ENCODE data around the gene TBL1Y.
"Not testable (repeated sequence)": the region's sequence is repeated elsewhere in the genome, so short reads cannot be mapped to it uniquely, and the experiment has no call there.

TBL1Y gene

DNA sequence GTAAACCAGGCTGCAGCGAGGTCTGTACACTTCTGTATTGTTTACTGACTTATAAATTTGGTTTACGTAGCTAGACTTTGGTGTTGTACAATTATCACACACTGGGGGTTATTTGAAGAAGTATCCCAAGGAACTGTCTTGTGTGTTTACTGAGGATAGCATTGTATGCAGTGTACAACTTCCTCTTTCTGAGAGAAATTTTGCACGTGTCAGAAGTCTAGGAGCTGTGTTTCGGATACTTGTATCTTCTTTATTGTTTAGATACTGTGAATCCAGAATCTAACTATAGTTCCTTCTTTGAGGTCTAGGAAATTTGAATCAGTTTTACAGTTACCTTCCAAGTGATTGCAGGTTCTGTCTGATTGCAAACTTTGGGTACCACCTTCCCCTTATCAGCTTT, 64.5 kb downstream of the TBL1Y start:
- no peak for DNase-seq (ENCODE audit: low spot score)

DNA sequence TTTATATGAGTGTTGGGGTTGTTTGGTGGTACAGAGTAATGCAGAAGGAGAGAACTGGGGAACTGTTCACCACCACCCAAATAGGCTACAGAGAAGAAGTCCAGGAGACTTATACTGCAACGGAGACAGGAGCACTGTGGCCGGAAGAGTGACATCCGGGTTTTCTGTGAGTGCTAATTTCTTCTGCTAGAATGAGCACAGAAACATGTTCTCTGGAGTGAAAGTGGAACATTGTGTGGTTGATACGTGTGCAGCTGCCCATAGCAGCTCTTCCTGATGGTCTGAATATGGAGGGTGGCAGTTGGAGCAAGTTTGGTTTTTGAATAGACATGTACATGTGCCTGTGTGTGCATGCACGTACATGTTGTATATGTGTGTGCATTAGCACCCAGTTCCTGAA, 67.3 kb downstream of the TBL1Y start:
- no peak for DNase-seq (ENCODE audit: low spot score)

DNA sequence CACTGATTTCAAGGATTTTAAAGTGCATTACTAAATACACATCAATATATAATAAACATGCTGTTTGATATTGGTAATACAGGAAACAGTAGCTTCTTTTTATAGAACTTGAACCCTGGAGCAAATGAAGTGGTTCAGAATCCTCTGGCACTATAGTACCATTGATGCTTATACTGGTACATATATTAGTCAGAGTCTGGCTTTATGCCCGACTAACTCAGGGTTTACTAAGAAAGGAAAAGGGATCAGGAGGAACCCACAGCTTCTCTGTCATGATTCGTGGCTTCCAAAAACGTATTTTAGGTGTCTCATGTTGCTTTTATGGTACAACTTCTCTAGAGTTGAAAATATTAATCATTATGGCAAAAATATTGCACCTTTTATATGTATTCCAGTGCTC, 72.7 kb downstream of the TBL1Y start:
- no peak for DNase-seq (ENCODE audit: low spot score)

DNA sequence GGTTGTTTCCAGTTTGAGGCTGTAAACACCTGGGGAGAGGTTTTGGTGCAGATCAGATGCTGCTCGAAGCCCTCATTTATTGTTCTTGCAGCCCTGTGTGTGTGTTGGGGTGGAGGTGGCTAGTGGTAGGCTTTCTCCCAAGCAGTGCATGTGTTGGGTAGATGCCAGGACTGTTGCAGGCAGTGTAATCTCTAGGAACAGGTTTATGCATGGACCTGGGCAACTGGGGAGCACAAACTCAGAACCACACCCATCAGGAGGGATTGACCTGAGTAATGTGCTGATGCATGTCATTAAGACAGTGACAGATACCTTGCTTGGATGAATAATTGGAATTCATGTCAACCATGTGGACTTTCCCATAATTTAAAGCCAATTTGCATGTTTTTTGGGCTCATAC, 77.3 kb downstream of the TBL1Y start:
- DNase-seq (ENCODE audit: low spot score), result no peak

DNA sequence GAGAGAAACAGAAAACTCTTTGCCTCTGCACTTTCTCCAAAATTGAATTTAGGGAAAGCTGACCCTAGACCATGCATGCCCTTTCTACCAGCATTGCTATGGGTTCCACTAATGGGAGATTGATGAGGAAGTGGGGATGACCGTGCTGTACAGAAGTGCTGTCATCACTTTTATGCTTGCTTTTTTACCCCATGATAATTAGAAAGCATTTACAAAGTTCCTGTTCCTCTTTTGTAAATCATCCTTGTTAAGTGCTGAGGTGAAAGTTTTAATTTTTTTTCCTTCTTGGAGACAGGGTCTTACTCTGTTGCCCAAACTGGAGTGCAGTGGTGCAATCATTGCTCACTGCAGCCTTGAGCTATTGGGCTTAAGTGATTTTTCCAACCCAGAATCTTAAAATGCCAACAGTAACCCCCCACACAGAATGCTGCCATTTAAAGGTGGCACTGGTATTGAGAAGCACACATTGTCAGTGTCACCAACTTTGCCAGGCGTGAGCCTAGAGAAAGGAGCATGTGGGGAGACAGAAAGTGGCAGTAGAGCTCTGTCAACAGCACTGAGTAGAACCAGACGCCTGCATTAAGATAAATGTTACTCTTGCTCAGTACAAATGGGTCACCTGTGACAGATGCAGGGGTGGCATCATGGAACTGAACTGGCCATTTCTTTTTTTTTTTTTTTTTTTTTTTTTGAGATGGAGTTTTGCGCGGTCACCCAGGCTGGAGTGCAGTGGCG, 79.6 kb downstream of the TBL1Y start:
- no peak for DNase-seq (ENCODE audit: low spot score)

DNA sequence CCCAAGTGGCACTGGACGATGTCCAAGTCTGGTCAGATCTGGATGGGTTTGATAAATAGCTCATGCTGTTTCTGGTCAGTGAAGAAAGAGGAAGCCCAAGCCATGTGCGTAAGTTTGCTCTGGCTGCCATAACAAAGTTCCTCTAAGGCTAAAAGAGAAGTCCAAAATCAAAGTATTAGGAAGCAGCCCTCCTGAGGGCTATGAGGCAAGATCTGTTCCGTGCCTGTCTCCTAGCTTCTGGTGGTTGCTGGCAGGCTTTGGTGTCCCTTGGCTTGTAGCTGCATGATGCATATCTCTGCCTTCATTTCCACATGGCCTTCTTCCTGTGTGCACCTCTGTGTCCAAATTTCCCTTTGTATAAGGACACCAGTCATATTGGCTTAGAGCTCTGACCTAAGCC, 81.5 kb downstream of the TBL1Y start:
- DNase-seq (ENCODE audit: low spot score), result no peak

DNA sequence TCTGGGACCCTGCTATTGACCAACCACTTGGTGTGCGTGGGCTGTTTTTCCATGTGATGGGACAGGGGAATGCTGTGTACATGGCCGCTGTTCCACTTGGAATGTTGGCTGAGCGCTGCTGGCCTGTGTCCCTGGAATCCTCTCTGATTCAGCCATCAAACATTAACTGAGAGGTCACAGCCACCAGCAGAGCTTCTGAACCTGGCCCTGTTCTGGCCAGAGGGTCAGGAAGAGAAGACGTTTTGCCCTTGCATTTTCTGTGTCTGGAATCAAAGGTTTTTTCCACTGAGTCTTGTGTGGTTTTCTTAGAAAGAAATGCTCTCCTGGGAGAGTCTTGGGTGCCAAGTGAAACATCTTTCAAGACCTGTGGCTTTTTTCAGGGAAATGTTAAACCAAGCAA, 85.5 kb downstream of the TBL1Y start:
- no peak for DNase-seq (ENCODE audit: low spot score)

DNA sequence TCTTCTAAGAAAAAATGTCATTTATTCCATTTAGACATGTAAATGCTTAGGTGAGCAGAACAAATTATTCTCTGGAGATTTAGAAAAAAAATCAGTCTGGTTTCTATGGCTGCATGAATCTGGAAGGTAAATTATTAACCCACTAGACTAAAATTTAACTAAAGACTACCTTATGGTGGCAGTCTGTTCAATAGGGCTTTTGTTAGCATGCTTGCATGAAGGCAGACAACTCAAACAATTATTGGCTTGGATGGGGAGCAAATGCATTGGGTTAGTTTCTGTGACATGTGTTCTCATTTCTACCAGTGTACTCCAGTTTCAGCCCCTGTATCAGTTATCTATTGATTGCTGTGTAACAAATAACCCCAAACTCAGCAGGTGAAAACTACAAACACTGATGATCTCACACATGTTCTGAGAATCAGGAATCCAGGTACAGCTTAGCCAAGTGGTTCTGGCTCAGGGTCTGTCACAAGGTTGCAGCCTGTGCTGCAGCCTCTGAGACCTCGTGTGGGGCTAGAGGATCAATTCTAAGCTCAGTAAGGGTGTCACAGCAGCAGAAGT, 87.1 kb downstream of the TBL1Y start:
- no peak for DNase-seq (ENCODE audit: low spot score)

DNA sequence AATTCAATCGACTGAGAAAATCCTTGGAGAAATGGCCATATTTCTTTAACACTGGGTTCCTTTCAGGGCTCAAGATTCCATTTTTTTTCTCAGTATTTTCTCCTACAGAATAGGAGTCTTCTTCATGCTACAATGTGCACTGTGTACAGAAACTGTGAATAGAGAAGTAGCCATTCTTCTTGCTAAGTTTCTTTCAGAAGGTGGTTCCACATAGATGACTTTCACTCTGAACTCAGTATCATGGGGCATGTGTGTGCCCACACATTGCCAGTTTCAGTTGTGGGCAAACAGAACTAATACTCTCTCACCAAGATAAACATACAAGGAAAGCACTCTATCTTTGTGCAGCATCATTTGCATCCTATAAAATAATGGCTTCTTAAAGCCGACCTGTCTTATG, 89.4 kb downstream of the TBL1Y start:
- DNase-seq (ENCODE audit: low spot score), result no peak

DNA sequence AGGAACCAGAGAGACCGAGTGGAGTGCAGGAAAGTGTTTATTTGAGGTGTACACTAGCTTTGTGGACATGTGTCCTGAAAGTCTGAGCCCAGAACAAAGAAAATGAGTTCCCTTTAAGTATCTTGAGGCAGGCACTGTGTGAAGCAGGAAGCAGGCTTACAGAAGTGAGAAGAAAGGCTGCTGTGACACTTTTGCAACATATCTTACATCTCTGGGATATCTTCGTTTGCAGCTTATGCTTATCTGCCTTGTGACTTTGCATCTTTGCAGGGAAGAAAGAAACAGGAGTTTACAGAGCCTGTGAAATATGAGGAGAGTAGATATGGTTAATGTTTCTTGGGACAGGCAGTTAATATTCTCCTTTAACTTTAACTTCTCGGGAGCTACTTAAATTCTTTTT, 92.1 kb downstream of the TBL1Y start:
- DNase-seq (ENCODE audit: low spot score), result no peak

DNA sequence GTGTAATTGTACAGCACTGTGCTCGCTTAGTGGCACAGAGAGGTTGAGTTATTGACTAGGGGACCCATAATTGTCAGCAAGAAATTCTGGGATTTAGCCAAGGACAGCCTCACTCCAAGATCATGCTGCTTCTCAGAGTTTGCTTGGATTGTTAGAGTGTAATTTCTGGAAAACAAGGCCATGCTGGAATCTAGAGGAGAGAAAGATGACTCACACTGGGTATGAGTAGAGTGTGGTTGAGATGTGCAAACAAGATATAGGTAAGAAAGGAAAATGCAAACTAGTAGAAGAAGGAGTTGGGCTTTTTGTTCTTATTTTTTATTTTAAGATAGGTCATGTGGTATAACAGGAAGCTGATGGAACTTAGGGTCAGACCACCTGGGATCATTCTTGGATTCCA, 97.4 kb downstream of the TBL1Y start:
- DNase-seq (ENCODE audit: low spot score), result no peak

DNA sequence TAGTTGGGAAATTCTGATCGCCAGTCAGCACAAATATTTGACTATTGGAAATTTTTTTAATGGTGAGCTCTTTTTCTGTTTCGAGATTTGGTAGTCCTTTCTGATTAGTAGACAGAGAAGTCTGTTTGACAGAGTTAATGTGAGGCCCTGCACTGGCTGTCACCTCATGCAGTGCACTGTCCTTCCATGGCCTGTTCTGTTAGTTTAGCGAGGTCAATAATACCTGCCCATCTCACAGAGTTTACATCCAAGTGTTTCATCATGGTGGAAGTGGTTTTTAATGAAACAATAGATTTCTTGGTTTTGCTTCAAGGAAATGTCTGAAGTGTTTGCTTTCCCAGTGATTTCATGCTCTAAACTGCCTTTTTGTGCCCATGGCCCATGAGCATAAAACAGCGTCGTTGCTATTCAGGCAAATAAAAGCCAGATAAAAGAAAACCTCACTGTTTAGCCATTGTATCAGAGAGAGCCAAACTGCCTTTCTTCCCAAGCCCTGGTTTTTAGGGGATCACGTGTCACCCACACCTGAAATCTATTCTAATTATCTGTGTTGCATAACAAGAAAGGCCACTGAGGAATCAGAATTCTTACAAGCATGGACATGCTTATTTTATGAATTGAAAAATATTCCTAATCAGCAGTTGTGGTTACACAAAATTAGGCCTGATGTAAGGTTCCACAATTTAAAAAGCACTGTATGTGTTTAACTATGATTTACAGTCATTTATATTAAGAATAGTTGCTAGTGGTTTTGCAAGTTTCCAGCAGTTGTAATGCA, 98.3 kb downstream of the TBL1Y start:
- no peak for DNase-seq (ENCODE audit: low spot score)

DNA sequence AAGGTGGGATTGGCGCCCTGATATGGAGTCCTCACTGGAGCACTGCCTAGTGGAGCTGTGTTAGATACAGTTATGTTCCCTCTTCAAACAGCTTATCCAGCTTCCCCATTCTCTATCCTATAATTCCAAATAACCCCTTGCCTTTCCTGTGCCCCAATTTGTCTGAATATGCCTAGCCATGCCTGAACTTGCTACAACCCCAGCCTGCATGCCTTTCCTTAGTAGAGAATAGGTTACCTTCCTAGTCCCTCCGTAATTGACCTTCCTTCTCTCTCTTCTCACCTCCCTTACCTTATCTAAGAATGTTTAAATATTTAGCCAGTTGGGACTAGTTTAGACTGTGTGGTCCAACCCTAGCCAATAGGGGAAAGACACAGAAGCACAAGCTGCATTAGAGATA, 102.6 kb downstream of the TBL1Y start:
- DNase-seq (ENCODE audit: low spot score), result no peak

DNA sequence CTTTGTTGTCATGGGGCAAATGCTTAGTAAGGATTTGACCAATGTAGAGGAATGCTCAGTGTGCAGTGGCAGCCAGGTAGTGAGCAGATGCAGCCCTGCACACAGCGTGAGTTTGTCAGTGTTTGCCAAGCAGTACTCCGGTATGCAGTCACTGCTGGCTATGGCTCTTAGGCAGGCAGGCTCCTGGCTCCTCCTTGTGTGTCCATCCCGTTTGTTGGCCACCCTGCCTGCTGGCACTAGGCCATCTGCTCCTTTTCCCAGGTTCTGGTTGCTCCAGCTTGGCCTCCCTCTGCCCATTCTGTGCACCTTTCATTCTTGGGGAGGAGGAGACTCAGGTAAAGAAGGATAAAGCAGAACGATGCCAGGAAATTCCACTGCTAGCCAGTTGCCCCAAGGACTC, 106.0 kb downstream of the TBL1Y start:
- DNase-seq (ENCODE audit: low spot score), result no peak

DNA sequence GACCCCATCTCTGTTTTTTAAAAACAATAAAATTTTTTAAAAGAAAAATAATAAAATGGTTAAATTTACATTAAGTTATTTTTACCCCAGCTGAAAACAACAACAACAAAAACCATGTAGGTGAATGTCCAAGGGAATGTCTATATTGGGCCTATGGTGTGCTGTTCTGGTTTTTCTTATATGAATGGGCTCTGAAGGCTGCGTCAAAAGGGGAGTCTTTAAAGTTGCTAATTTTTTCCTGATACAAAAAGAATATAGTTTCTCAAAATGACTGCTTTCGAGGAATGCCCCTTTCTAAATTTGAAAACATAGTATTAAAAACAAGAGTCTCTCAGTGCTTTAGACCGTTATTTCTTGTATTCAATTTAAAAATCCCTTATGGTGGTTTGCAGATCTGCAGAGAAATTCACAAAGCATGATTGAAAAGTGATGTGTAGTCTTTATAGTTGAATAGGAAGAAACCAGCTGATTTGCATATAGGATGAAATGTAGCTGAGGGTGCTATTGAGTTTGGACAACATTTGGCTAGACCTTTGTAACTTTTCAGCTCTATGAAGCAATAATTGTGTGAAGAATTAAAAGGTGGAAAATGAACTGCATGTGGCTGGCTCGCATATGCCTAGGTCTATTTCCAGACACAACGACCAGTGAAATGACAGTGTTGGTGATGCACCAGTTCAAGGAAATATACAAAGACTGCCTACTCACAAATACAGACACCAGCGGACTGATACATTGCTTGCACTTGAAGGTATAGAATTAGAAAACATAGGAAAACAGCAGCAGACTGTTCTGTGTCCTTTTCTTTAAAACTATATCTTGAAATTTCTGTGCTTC, 107.0 kb downstream of the TBL1Y start:
- DNase-seq (ENCODE audit: low spot score), result no peak

DNA sequence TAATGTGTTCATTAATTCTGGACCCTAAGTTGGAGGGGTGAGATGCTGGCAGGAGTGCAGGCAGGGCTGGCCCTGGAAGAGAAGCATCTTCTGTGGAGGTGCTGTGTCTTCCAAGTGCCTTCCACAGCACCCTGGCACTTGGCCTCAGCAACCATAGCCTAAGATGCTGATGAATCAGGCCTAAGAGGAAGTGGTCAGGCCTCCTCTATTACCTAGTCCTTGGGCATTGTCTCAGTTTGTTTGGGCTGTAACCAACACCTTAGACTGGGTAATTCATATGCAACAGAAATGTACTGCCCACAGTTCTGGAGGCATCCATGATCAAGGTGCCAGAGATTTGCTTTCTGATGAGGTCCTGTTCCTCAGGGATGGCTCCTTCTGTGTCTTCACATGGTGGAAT, 128.5 kb downstream of the TBL1Y start:
- no peak for DNase-seq (ENCODE audit: low spot score)

DNA sequence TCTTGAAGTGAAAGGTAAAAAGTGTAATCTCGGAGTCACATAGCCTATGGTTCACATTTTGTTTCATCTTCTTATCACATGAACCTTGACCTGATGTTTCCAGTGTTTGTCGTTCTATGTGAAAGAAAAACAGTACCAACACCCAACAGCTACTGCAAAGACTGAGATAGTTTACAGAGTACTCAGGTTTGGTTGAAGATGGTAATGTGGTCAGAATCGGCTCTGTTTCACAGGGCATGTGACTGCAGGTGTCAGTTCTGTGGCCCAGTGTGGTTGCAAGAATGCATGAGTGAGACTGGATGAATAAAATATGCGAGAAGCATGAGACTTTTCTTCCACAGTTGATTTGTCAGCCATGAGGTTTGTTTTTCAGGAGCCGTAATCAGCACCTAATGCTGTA, 130.2 kb downstream of the TBL1Y start:
- no peak for DNase-seq (ENCODE audit: low spot score)

DNA sequence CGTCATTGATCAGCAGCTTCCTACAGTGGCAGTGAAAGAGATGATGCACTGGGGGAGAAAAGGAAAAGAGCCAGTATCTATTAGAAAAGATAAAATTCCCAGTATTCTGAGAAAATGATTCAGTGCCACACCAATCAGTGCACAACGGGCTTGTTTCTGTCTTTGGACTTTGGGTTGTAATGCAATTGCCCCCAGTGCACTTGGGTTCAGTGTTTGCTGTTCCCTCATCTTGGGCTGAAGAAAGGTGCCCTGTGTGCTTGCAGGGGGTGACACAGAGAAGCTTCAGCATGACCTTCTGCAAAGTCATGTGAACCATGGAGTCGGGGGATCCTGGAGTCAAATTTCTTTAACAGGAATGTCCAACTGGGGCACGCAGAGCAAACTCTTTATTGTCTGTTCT, 131.5 kb downstream of the TBL1Y start:
- no peak for DNase-seq (ENCODE audit: low spot score)

DNA sequence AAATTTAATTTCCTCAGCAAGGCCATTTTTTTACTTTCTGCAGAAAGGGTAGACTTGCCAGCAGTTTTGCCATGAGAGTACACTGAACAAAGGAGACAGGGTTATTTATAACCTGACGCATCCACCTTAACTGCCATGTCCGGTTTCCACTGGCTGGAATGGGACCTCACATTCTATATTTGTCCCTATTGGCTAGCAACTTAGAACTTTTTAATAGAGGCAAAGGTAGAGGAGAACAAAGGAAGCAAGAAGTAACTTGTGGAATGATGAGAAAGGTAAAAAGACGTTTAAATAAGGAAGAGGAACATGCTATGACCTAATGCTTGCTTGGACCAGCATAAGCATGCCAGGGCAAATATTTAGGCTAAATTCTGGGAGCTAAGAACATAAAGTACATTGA, 142.0 kb downstream of the TBL1Y start:
- DNase-seq (ENCODE audit: low spot score), result not testable (repeated sequence)

DNA sequence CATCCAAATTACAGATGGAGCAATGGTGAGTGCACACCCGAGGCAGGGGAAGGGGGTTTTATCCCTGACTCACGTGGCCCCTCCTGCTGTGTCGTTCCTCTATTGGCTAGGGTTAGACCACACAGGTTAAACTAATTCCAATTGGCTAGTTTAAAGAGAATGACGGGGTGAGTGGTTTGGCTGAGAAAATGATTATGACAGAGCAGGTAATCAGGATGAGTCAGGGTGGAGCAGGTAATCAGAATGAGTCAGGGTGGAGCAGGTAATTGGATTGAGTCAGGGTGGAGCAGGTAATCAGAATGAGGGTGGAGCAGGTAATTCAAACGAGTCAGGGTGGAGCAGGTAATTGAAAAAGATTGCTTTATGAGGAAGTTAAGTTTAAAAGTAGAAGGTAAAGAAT, 146.4 kb downstream of the TBL1Y start:
- no peak for DNase-seq (ENCODE audit: low spot score)

DNA sequence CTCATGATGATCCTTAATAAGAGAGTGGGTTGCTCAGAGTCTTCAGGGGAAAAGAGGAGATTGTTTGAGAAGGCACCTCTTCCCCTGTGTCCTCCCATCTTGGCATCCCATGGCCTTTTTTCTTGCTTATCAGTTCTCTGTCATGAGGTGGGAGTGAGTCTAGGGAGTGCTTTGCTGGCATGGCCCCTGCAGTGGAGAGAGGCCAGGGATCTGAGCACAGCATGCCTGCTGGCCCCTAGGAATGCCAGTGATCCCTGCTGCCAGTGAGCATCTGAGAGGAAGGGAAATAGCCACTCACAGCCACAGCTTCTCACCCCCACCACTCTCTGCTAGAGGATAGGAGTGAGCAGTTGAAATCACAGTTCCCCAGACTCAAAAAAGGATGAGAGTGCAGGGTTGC, 168.2 kb downstream of the TBL1Y start:
- DNase-seq (ENCODE audit: low spot score), result no peak

DNA sequence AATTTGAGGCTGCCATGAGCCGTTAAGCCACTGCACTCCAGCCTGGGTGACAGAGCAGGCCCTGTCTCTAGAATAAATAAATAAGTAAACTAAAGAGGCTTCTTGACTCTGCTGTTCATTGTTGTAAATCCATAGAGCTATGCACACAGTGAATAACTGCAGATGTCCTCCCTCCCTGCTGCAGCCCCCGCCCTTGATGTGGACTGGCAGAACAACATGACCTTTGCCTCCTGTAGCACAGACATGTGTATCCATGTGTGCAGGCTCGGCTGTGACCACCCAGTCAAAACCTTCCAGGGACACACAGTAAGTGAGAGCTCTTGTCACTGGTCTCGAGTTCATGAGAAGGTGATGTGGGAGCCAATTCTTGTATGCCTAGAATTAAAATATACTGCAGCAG, 170.1 kb downstream of the TBL1Y start:
- DNase-seq (ENCODE audit: low spot score), result not testable (repeated sequence)

DNA sequence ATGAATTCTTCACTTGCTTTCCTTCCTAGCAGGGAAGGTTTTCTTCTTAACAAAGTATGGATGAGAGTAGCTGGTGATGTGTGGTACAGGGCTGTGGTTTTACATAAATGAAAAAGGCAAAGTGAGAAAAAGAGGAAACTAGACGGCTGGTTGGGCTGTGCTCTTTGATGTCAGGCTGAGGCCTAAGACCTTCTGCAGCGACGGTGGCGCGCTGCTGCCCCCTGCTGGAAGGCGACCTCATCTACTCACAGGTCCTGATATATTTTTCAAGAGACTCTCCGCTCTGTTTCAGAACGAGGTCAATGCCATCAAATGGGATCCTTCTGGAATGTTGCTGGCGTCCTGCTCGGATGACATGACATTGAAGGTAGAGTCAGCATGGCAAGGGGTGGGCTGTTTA, 175.1 kb downstream of the TBL1Y start:
- no peak for DNase-seq (ENCODE audit: low spot score)
